IPS DF 6.9 (cell line): ENCODE data around the gene PTRH1.
A peak's percentile ranks its signal among the peaks of the same experiment; 100 is the strongest.

Experiments
- DNase-seq: peaks from one replicate; pipeline ENCODE4 v3.0.0-alpha.2; 2013; ENCODE audit warnings: low read depth, low spot score
- H3K27ac ChIP-seq: one replicate; pipeline ENCODE4 v1.5.1; 2013; ENCODE audit warnings: low read length, control low read depth
- H3K27me3 ChIP-seq: 2 replicates; pipeline ENCODE4 v1.6.1; 2013; ENCODE audit warnings: mild to moderate bottlenecking, low read length; ENCODE audit not compliant: control insufficient read depth, insufficient read depth
- H3K36me3 ChIP-seq: 2 replicates; pipeline ENCODE4 v1.6.1; 2013; ENCODE audit warnings: low read length; ENCODE audit not compliant: control insufficient read depth, insufficient read depth
- H3K4me1 ChIP-seq: 2 replicates; pipeline ENCODE4 v1.6.1; 2013; ENCODE audit warnings: low read length; ENCODE audit not compliant: control insufficient read depth, insufficient read depth
- H3K4me3 ChIP-seq: 2 replicates; pipeline ENCODE4 v1.5.1; 2013; ENCODE audit warnings: mild to moderate bottlenecking, low read length
- H3K9me3 ChIP-seq: 2 replicates; pipeline ENCODE4 v1.6.1; 2013; ENCODE audit warnings: low read length, inconsistent platforms; ENCODE audit not compliant: control insufficient read depth, insufficient read depth
- WGBS: extraction: QIAGEN DNeasy Blood & Tissue Kit; methylation state at CpG from one replicate; pipeline ENCODE4 v1.1.7; 2013; ENCODE audit warnings: mixed read lengths, missing lambda C conversion rate; ENCODE audit not compliant: insufficient read length, insufficient coverage; 5-methylcytosine and 5-hydroxymethylcytosine counted together

Gene PTRH1

DNA sequence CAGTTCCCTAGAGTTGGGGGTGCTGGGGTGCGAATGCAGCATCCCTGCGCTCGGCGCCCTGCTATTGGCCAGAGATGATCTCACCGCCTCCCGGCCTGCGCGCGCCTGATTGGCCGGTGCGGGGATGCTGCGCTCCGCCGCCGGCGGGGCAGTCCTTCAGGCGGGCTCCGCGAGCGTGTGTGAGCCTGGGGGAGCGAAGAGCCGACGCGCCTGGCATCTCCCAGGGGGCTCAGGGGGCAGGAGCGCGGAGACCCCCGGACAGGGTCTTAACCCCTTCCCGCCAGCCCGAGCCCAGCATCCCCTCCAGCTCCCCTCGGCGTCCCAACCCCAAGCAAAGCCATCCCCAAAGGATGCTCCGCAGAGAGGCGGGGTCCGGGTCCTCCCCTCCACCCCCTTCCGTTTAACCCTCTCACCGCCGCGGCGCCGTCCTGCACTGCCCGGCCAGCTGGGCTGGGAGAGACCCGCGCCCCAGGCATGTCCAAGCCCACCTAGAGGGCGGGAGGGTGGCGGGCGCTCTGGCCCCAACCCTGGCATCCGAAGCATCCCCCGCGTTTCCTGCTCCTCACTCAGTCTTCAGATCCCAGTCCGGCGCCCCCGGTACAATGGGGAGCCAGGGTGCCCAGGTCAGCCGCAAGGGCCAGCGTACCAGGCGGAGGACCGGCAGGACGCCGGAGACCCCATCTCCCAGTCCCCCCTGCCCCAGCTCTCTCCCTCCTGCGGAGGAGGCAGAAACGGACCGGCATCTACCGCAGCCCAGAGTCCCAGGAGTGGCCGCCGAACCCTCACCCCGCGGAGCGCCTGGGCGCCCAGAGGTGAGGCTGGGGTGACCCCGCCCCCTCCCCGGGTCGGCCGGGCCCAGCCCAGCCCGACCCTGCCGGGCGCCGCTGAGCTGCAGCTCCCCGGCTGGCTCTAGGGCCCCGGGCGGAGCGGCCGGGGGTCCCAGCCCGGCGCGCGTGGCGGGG, 38.9 kb upstream of the PTRH1 start:
- Histone ChIP-seq H3K9me3 (no peaks in the 10 kb centered on the region), H3K27me3 (no peaks in the 10 kb centered on the region), H3K4me1 (peaks cover 2% of the 10 kb centered on the region; the same call in 1 of the 2 replicates), H3K27ac (no peak overlapping the region), H3K36me3 (peaks cover 2% of the 10 kb centered on the region), H3K4me3 (peak overlapping the region; percentile 89)
- no CpG with 5 or more reads among the region's 86 CpGs for WGBS
- DNase-seq, result no peak

DNA sequence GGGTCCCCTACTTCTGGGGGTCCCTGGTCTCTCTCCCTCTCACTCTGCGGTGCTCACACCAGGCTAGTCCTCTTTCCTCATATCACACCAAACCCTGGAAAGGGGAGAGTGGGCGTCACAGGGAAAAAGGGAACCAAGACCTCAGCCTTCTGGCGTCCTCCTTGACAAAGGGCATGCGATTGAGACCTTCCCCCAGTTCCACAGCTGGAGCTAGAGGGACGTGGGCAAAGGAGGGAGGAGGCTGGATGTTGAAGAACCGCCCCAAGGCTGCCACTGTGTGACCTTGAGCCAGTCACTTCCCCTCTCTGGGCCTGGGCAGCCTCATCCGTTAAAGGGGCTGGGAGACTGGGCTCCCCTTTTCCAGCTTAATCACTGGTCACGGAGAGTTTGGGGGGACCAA, 38.2 kb upstream of the PTRH1 start:
- H3K4me1 ChIP-seq, result peaks cover 2% of the 10 kb centered on the region; the same call in 1 of the 2 replicates
- no peaks in the 10 kb centered on the region for H3K9me3 ChIP-seq
- no peaks in the 10 kb centered on the region for H3K27me3 ChIP-seq
- peaks cover 10% of the 10 kb centered on the region for H3K36me3 ChIP-seq
- no peak overlapping the region for H3K27ac ChIP-seq
- WGBS, result no CpG with 5 or more reads among the region's 8 CpGs
- no peak for DNase-seq
- H3K4me3 ChIP-seq, result no peak overlapping the region

DNA sequence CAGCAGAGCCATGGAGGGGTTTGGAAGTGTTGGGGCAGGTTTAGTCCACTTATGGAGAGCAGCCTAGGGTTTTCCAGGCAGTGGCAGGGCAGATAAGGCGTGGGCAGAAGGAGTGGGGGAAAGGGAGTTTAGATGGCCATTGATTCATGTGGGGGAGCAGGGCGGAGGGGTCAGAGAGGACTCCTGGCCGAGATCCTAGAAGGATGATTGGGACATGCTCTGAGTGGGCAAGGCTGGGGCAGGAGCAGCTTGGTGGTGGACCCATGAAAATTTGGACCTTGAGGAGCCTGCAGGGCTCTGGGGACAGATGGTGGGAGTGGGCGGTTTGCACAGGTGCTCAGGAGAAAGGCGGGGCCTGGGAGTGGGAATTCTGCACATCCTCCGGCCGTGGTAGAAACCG, 37.7 kb upstream of the PTRH1 start:
- WGBS, result no CpG with 5 or more reads among the region's 8 CpGs
- Histone ChIP-seq H3K27ac (no peak overlapping the region), H3K27me3 (no peaks in the 10 kb centered on the region), H3K4me3 (no peak overlapping the region), H3K36me3 (peaks cover 10% of the 10 kb centered on the region), H3K9me3 (no peaks in the 10 kb centered on the region), H3K4me1 (peaks cover 2% of the 10 kb centered on the region; the same call in 1 of the 2 replicates)
- no peak for DNase-seq

DNA sequence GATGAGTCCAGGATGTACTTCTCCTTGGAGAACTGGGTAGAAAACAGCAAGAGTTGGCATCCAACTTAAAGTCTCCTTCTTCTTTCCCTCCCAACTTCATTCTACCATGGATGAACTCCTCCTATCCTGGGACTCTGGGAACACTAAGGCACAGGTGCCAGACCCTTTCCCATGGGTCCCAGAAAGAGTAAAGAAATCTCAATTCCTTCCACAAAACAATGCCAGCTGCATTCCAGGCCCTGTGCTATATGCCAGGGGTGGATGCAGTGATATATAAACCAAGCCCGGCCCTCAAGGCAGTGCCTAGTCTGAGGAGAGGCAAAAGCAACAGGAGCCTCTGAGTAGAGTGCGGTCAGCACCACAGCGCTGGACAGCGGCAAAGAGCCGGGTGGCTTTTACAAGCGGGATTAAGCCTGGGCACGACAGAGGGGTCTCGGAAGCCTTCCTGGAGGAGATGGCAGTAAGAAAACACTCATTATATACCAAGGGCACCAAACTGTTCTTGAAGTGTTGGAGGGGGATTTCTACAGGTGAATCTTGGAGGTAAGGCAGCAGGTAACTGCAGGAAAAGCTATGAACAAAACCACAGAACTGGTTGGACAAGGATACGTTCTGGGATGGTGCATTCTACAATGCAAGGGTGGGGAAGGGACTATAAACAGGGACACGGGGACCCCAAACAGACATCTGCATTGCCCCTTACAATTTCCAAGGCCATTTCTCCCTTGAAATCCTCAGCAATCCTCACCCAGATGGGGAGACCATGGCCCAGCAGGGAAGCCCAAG, 36.0 kb upstream of the PTRH1 start:
- DNase-seq, result no peak
- WGBS, result no CpG with 5 or more reads among the region's 10 CpGs
- H3K9me3 ChIP-seq, result no peaks in the 10 kb centered on the region
- H3K4me1 ChIP-seq, result peaks cover 2% of the 10 kb centered on the region; the same call in 1 of the 2 replicates
- H3K4me3 ChIP-seq, result no peak overlapping the region
- no peak overlapping the region for H3K27ac ChIP-seq
- H3K27me3 ChIP-seq, result no peaks in the 10 kb centered on the region
- peaks cover 10% of the 10 kb centered on the region for H3K36me3 ChIP-seq

DNA sequence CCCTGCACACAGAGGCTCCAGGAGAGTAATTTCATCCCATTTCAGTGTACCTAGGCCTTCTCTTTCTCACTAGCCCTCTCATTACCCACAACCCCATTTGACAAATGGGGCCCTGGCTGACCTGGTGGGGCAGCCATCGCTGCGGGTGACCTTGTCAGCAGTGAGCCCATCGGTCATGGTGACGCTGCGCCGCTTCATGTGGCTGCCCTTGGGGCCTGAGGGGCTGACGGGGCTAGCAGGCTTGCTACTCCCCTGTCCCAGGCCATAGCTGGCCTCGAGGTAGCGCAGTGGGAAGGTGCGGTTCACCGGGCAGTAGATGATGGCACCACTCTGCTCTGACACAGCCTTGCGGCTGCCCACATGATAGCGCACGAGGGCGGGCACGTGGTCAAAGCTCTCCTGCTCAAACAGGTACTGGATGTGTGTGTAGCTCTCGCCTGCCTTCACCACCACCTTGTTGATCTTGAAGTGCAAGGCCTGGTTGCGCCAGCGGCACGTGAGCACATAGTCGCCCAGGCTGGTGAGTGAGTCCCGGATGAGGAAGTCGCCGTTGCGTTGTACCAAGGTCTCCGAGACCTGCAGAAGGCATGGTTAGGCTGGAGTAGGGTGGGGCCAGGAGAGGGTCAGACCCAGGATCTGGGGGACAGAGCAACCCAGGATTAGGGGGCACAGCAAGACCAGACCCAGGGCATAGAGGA, 33.8 kb upstream of the PTRH1 start:
- H3K36me3 ChIP-seq, result peaks cover 10% of the 10 kb centered on the region
- no CpG with 5 or more reads among the region's 26 CpGs for WGBS

DNA sequence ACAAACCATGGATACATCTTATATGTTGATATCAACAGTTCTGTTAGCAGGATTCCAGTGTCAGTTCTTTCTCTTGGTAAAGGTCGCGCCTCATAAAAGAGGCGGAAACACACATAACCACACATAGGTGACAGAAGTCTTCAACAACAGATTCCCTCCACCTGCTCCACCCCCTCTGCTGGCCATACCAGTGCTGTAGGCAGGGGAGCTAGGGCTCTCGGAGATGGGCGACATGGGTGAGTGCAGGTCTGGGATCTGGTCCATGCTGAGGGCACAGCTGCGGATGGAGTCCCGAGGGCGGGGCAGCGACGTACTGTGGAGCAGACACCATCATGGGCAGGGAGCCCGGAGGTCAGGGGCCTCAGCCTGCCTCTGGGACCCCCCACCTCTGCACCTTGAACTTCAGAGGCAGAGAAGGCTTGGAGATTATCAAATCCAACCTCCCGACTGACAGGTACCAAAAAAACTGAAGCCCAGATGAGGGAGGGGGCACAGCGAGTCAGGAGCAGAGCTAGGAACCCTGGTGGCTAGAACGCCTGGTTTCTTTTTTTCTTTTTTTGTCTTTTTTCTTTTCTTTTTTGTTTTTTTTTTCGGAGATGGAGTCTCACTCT, 31.6 kb upstream of the PTRH1 start:
- Histone ChIP-seq H3K27ac (no peak overlapping the region), H3K4me1 (no peaks in the 10 kb centered on the region), H3K9me3 (no peaks in the 10 kb centered on the region), H3K36me3 (peaks cover 10% of the 10 kb centered on the region), H3K4me3 (no peak overlapping the region), H3K27me3 (no peaks in the 10 kb centered on the region)
- WGBS, result no CpG with 5 or more reads among the region's 15 CpGs
- DNase-seq, result no peak

More for the DNA sequence above, 33.8 kb upstream of the PTRH1 start:
- no peak for DNase-seq
- H3K9me3 ChIP-seq, result no peaks in the 10 kb centered on the region
- no peak overlapping the region for H3K27ac ChIP-seq
- H3K4me3 ChIP-seq, result no peak overlapping the region
- H3K4me1 ChIP-seq, result no peaks in the 10 kb centered on the region
- H3K27me3 ChIP-seq, result no peaks in the 10 kb centered on the region

DNA sequence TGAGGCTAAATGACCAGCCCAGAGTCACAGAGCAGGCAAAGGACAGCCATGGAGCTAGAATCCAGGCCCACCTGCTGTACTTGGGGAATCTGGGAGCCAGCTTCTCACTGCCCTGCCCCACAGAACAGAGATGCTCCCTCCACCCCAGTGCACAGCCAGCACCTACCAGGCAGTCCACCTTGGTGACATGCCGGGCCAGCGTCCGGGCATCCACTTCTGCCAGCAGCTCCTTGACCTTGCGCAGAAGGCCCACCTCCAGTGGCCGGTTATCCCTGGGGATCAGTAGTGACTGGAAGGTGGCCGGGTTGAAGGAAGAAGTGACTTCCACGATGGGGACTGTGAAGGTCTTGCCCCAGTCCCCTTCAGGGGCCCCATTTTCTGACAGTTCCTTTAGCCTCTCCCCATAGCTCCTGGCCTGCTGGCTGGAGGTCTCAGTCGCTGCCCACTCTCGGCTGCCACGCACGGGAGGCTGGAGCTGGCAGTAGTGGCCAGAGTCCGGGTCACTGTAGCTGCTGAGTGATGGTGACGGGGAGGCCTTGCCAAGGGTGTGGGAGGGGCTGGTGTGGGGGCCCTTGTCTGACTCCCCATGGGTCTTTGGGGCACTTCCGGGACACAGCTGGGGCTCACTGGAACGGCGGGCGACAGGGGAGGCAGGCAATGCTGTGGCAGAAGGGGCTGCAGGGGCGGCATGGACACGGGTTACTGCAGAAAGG, 29.1 kb upstream of the PTRH1 start:
- no peaks in the 10 kb centered on the region for H3K27me3 ChIP-seq
- DNase-seq, result no peak
- H3K9me3 ChIP-seq, result no peaks in the 10 kb centered on the region
- WGBS, result no CpG with 5 or more reads among the region's 19 CpGs
- H3K36me3 ChIP-seq, result peaks cover 11% of the 10 kb centered on the region
- H3K4me3 ChIP-seq, result no peak overlapping the region
- H3K27ac ChIP-seq, result no peak overlapping the region
- H3K4me1 ChIP-seq, result no peaks in the 10 kb centered on the region

DNA sequence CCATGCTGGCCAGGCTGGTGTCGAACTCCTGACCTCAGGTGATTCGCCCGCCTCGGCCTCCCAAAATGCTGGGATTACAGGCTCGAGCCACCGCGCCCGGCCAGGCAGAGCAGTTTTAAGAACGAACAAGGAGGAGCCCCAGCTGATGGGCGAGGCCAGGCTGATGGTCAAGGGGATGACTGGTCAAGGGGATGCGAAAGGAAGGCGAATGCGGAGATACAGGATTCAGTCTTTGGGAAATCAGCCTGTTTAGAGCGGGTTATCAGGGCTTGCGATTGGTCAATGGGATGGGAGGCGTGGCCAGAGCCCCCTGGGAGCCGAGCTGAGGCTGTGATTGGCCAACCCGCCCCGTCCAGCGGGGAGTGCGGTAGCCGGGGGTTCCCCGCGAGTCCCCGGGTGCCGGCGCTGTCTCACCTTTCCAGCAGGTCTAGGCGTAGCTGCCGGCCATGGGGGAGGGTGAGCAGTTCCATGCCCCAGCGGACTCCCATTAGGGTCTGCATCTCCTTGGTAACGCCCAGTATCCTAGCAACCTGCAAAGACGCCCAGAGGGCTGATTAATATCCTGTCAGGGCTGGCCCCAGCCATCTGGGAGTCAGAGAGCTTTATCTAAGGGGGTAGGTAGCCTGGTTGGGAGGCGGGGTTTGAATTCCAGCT, 27.1 kb upstream of the PTRH1 start:
- no peaks in the 10 kb centered on the region for H3K9me3 ChIP-seq
- H3K27ac ChIP-seq, result no peak overlapping the region
- peak; percentile 91 for DNase-seq
- no peaks in the 10 kb centered on the region for H3K27me3 ChIP-seq
- no peaks in the 10 kb centered on the region for H3K4me1 ChIP-seq
- peak overlapping the region; percentile 25; the same call in 1 of the 2 replicates for H3K4me3 ChIP-seq
- H3K36me3 ChIP-seq, result peaks cover 2% of the 10 kb centered on the region; the same call in 1 of the 2 replicates
- WGBS, result no CpG with 5 or more reads among the region's 33 CpGs

DNA sequence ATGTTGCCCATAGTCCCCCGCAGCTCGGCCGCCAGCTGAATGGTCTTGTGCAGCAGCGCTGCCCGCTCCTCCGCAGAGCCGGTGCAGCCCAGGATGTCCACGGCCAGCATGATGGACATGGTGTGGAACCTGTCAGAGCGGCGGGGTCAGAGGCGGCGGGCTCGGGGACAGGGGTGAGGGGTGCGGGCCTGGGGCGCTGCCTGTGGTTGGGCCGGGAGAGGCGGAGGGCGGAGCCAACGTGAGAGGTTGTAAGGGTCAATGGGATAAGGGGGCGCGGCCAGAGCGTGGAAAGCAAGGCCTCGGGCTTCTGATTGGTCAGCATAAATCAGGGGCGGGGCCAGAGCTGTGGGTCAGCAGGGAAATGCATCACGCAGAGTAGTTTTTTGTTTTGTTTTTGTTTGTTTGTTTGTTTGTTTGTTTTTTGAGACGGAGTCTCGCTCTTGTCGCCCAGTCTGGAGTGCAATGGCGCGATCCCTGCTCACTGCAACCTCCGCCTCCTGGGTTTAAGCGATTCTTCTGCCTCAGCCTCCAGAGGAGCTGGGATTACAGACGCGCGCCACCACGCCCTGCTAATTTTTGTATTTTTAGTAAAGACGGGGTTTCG, 26.5 kb upstream of the PTRH1 start:
- H3K36me3 ChIP-seq, result peaks cover 2% of the 10 kb centered on the region; the same call in 1 of the 2 replicates
- WGBS, result no CpG with 5 or more reads among the region's 38 CpGs
- no peaks in the 10 kb centered on the region for H3K4me1 ChIP-seq
- H3K27ac ChIP-seq, result no peak overlapping the region
- peak; percentile 91 for DNase-seq
- no peaks in the 10 kb centered on the region for H3K9me3 ChIP-seq
- H3K4me3 ChIP-seq, result peak overlapping the region; percentile 10; the same call in 1 of the 2 replicates
- H3K27me3 ChIP-seq, result no peaks in the 10 kb centered on the region
